ENCODE results near the gene FYCO1.

Gene FYCO1

GRCh38 chr3:45922039-45922326 is 73.6 kb downstream of the FYCO1 start:
- in situ Hi-C loops (cut with MboI; ENCODE audit: low sequenced_read_pairs), result no loop called here

- in situ Hi-C loops (cut with MboI; ENCODE audit: low sequenced_read_pairs), result no loop called here
Observed at GRCh38 chr3:45921158-45922038, 74.2 kb downstream of the FYCO1 start.

- in situ Hi-C loops (cut with MboI; ENCODE audit: low sequenced_read_pairs), result no loop called here
Observed at GRCh38 chr3:45917146-45917898, 78.3 kb downstream of the FYCO1 start.

DNA sequence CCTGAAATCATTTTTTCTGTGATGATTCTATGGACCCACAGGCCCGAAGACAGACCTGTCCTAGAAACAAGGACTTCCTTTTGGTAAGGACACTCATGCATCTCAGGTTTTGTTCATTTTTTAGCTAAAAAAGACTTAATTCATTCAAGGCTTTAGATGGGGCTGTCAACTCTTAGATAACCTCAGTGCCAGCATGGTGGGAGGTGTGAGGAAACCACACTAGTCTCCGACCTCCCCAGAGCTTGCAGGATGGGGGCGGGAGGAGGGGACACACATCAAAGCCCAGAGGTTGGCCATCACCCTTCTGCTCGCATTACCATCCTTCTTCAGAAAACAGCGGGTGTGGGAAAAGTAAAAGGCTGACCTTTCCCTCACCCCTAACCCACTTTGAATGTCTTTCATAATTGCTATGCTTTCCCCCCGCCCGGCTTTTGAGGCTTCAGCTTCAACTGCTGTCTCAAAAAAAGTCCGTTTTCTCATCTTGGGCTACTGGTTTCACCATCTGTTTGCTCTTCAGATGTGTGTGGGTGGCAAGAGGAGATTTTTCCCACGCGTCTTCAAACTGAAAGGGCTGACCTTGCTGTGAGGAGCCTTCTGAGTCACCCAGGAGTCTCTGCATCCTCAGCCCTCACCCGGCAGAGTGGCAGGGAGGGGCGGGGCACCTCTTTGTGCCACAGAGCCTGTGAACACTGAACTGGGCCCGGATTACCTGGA is 79.9 kb downstream of the FYCO1 start:
- in situ Hi-C loops (cut with MboI; ENCODE audit: low sequenced_read_pairs), result no loop called here

DNA sequence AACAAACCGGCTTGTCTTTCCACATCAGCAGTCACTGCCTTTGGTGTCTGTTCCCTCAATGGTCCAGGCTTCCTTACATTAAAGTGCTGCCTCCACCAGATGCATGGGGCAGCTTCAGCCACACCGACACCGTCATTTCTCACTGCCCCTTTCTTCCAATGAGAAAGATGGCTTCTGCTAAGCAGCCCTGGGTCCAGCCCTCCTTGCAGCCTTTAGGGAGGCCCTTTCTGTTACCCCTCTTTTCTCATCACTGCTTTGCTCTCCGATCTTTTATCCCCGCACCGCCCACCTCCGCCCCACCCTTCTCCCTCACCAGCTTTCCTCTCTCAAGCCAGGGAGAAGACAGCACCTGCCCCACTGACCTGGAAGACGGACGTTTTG is 80.6 kb downstream of the FYCO1 start:
- in situ Hi-C loops (cut with MboI; ENCODE audit: low sequenced_read_pairs), result no loop called here

- in situ Hi-C loops (cut with MboI; ENCODE audit: low sequenced_read_pairs), result no loop called here
Observed at GRCh38 chr3:45914362-45915058, 81.1 kb downstream of the FYCO1 start.

GRCh38 chr3:45912435-45912834 is 83.2 kb downstream of the FYCO1 start:
- in situ Hi-C loops (cut with MboI; ENCODE audit: low sequenced_read_pairs), result no loop called here

DNA sequence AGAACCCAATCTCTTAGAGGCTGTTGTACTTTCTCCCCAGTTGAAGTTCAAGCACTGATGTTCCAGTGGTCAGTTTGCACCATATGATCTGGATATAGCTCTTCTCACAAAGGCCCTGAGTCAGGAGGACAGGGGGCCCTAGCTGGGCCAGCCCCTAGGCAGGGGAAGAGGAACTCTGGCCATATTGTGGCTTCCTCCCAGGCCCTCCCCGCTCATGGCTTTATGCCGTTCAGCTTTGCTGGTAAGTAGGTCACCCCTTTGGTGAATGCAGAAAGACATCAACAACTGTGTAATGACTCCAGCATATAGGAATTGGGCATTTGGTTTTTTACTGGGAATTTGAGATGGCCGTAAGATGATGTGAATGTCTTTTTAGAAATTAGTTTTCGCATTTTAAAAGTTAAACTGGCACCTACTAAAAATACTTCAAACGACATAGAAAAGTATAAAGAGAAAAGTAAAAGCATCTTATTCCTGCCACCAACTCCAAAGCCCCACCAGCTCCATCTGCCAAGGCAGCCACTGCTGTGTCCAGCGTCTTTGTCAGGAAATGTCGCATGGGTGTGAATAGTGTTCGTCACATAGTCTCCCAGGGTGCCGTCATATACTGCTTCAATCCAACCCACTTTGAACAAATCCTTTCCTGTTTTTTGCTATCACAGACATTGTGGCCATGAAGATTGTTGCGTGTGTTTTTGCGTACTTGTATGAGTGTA is 84.0 kb downstream of the FYCO1 start:
- in situ Hi-C loops (cut with MboI; ENCODE audit: low sequenced_read_pairs), result no loop called here

GRCh38 chr3:45910892-45911291 is 84.7 kb downstream of the FYCO1 start:
- in situ Hi-C loops (cut with MboI; ENCODE audit: low sequenced_read_pairs), result no loop called here

DNA sequence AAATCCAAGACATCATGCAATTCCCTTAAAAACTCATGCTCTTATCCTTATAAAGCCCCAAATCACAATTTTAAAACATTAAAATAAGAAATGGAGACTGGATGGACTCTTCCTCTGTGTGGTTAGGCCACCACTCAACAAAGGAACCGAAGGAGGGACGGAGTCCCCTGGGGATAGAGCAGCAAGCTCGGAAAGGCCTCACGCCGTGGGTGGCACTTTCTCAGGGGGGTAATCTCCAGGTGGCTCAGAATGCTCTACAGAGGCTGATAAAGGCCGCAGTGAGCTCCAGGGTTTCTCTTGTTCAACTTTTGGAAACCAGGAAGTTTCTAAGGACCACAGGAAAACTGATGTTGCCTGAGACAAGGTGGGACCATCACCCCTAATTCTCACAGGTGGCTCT is 86.1 kb downstream of the FYCO1 start:
- in situ Hi-C loops (cut with MboI; ENCODE audit: low sequenced_read_pairs), result no loop called here

DNA sequence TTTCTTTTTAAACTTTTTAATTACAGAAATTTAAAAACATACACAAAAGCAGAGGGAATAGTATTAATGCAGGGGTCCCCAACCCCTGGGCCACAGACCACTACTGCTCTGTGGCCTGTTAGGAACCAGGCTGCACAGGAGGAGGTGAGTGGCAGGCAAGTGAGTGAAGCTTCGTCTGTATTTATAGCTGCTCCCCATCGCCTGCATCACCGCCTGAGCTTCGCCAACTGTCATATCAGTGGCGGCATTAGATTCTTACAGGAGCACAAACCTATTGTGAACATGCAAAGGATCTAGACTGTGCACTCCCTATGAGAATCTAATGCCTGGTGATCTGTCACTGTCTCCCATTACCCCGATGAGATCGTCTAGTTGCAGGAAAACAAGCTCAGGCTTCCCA is 86.9 kb downstream of the FYCO1 start:
- in situ Hi-C loops (cut with MboI; ENCODE audit: low sequenced_read_pairs), result no loop called here

GRCh38 chr3:45907769-45908705 is 87.6 kb downstream of the FYCO1 start:
- in situ Hi-C loops (cut with MboI; ENCODE audit: low sequenced_read_pairs), result no loop called here

- in situ Hi-C loops (cut with MboI; ENCODE audit: low sequenced_read_pairs), result no loop called here
Observed at GRCh38 chr3:45906681-45907407, 88.8 kb downstream of the FYCO1 start.

DNA sequence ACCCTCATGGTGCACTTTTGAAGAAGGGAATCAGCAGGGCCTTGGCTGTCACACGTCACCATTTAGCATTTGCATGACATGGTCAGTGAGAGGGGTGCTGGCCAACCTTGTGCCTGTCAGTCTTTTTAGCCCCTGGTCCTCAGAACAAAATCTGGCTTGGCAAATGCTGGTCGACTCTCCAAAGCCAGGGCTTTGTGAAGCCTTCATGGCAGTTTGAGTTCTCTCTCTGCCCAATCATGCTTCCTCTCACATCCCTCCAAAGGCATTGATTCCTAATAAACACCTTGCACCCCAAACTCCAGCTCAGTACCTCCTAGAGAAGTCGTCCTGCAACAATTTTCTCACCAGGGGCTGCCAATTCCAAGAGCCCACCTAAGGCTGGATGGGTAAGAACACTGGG is 89.9 kb downstream of the FYCO1 start:
- in situ Hi-C loops (cut with MboI; ENCODE audit: low sequenced_read_pairs), result no loop called here

GRCh38 chr3:45904931-45905330 is 90.7 kb downstream of the FYCO1 start:
- in situ Hi-C loops (cut with MboI; ENCODE audit: low sequenced_read_pairs), result no loop called here

- in situ Hi-C loops (cut with MboI; ENCODE audit: low sequenced_read_pairs), result no loop called here
Observed at GRCh38 chr3:45896956-45897355, 98.7 kb downstream of the FYCO1 start.

DNA sequence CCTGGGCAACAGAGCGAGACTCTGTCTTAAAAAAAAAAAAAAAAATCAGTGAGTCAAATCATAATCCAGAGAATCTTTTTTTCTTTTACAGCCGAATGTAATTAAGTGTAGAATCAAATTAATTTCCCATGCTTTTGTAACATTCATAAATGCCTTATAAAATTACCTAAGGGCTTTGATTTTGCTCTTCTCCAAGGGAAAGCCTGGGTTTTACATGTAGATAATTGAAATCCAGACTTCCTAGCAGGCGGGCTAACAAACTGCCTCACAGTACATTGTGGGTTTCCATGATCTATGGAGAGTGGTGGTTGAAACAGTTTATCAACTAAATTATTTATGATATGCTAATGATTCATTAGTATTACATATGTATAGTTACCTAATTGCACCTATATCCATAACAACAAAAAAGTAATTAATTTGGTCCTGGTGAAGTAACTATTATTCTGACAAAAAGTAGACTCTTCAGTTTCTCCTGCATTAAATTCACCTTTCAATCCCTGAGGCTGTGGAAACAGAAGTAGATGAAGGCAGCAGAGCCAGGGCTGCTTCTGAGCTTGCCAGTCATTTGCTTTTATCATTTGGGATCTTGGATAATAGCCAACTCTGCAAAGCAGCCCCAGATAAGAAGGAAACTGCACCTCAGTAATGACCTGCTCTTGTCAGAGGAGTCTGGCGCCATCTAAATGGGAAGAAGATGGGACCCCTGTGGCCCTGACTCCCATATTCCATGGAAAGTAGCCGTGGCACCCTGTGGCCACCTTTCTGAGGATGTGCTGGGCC is 99.7 kb downstream of the FYCO1 start:
- in situ Hi-C loops (cut with MboI; ENCODE audit: low sequenced_read_pairs), result no loop called here

DNA sequence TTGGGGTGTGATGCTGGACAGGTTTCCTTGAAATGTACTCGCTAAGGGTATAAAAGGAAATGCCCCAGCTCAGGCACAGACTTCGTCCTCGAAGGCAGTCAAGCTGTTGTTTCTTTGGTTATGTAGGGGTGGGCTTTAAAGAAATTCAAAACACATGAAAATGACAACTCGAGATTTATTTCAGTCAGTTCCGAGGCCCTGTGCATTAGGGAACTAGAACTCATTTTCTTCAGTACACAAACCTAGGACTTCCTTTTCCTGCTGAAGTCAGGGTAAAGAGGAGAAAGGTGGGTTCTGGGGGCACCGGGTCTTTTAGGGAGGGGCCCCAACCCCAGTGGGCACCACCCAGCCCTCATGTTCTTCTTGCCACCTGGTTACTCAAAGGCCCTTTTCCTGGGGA is 101.6 kb downstream of the FYCO1 start:
- in situ Hi-C loops (cut with MboI; ENCODE audit: low sequenced_read_pairs), result no loop called here

Measured in HL-60/S4 (cell line).